ENCODE measurements around the gene MBD6.

DNA sequence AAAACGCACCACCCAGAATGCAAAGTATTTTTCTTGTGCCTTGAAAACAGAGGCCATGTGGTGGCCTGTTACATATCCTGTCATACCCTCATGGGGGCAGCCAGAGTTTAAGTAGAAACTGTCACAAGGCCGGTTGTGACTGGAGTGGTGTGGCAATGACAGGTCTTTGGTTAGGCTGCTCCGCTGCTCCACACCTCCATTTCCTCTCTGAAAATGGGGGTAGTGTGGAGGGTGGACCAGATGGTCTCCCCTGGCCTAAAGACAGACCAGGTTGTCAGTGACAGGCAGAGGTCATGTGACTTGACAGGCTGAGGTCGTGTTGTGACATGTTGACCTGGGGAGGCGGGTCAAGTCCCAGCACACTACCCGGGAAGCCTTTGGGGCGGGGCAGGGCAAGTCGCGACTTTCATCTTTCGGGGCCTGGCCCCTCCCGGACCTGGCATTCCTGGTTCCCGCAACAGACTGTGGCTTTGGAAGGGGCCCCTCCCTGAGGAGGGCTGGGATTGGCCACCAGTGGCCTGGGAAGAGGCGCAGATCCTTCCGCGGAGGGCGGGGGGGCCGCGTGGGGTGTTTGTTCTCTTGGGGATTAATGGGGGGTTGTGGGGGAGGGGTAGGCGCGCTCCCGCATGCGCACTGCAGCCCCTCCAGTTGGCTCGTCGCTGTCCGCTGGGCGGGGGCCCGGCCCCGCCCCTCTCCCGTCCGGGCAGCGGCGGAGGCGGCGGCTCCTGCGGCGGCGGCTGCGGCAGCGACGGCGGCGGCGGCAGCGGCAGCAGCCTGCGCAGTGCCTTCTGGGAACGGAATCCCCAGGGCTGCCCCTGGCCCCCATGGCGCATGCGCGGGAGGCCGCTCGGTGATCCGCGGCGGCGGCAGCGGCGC, at the start of gene MBD6:
- TF ChIP-seq YY1 (IDR thresholded peaks at IDR 0.05; ENCODE audit: insufficient read depth, insufficient read length) (no peak), ZNF274 (IDR thresholded peaks at IDR 0.05; ENCODE audit: low read depth, low read length) (no peak)
